ENCODE results near the gene CXCR5.

Gene CXCR5

GRCh38 chr11:118857385-118857784, 26.3 kb upstream of the CXCR5 start:
- H3K9me3 Mint-ChIP-seq = no peaks in the 10 kb centered on the region
- no peaks in the 10 kb centered on the region for H3K36me3 Mint-ChIP-seq
- H3K27ac Mint-ChIP-seq = no peak overlapping the region
- H3K4me1 Mint-ChIP-seq = peaks cover 20% of the 10 kb centered on the region
- no peak overlapping the region for H3K4me3 Mint-ChIP-seq
- H3K27me3 Mint-ChIP-seq = no peaks in the 10 kb centered on the region
- ATAC-seq = no peak

DNA sequence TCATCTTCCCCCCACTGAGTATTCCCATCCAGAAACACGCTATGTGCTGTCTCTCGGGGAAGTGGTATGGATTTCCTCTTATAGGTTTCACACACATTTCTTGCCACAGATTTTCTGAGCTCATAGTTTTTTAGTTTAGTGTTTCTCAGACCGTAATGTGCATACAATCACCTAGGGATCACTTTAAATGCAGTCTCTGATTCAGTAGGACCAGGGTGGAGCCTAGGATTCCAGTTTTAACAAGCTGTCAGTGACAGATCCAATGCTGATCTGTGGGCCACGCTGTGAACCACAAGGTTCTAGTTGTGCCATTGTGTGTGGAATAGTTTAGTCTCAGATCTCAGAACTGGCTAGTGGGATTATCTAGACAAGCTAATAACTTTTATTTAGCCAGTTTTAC, 23.7 kb upstream of the CXCR5 start:
- no peaks in the 10 kb centered on the region for H3K36me3 Mint-ChIP-seq
- H3K27me3 Mint-ChIP-seq = no peaks in the 10 kb centered on the region
- ATAC-seq = no peak
- no peaks in the 10 kb centered on the region for H3K9me3 Mint-ChIP-seq
- no peak overlapping the region for H3K4me3 Mint-ChIP-seq
- H3K4me1 Mint-ChIP-seq = peaks cover 18% of the 10 kb centered on the region
- H3K27ac Mint-ChIP-seq = peak overlapping the region; percentile 79

GRCh38 chr11:118868659-118869058, 15.0 kb upstream of the CXCR5 start:
- ATAC-seq = no peak
- H3K4me1 Mint-ChIP-seq = peaks cover 45% of the 10 kb centered on the region
- H3K27me3 Mint-ChIP-seq = no peaks in the 10 kb centered on the region
- H3K4me3 Mint-ChIP-seq = no peak overlapping the region
- no peaks in the 10 kb centered on the region for H3K9me3 Mint-ChIP-seq
- peak overlapping the region; percentile 58 for H3K27ac Mint-ChIP-seq
- no peaks in the 10 kb centered on the region for H3K36me3 Mint-ChIP-seq

GRCh38 chr11:118870396-118871343, 13.0 kb upstream of the CXCR5 start:
- peak overlapping the region; percentile 84 for H3K27ac Mint-ChIP-seq
- H3K27me3 Mint-ChIP-seq = no peaks in the 10 kb centered on the region
- no peaks in the 10 kb centered on the region for H3K9me3 Mint-ChIP-seq
- H3K4me1 Mint-ChIP-seq = peaks cover 63% of the 10 kb centered on the region
- peak overlapping the region; percentile 76 for H3K4me3 Mint-ChIP-seq
- no peaks in the 10 kb centered on the region for H3K36me3 Mint-ChIP-seq
- ATAC-seq = peak; percentile 87

GRCh38 chr11:118872403-118872821, 11.3 kb upstream of the CXCR5 start:
- no peaks in the 10 kb centered on the region for H3K9me3 Mint-ChIP-seq
- H3K4me3 Mint-ChIP-seq = peak overlapping the region; percentile 48
- peaks cover 73% of the 10 kb centered on the region for H3K4me1 Mint-ChIP-seq
- no peaks in the 10 kb centered on the region for H3K27me3 Mint-ChIP-seq
- peak overlapping the region; percentile 65 for H3K27ac Mint-ChIP-seq
- peak; percentile 51 for ATAC-seq
- H3K36me3 Mint-ChIP-seq = no peaks in the 10 kb centered on the region

DNA sequence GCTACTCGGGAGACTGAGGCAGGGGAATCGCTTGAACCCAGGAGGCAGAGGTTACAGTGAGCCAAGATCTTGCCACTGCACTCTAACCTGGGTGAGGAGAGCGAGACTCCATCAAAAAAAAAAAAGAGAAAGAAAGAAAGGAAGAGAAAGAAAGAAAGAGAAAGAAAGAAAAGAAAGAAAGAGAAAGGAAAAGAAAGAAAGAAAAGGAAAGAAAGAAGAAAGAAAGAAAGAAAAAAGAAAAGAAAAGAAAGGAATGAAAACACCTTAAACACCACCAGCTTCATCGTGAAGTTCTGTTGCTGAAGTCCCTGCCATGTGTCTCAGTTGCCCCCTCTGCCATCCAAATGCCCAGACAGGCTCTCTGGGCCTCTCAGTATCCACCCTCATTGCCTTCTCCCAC, 9.9 kb upstream of the CXCR5 start:
- Mint-ChIP-seq H3K36me3 (no peaks in the 10 kb centered on the region), H3K4me3 (no peak overlapping the region), H3K4me1 (peaks cover 69% of the 10 kb centered on the region), H3K9me3 (no peaks in the 10 kb centered on the region), H3K27me3 (no peaks in the 10 kb centered on the region), H3K27ac (peak overlapping the region; percentile 72)
- ATAC-seq = no peak

DNA sequence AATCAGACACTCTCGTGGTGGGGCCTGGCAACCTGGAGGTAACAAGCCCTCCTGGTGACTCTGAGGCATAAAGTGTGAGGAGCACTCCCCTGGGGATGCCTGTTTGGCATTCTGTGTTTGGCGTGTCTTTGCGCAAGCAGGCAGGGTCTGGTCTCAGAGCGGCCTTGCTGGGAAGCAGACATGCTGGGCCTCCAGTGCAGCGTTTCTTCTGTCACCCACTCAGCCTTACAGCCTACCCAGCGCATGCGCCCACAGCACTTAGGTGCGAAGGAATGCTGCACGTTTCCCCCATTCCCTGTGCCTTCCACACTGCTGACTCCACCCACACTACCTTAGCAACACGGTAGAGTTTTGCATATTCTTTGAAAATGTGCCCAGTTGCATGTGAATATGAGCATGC, 7.4 kb upstream of the CXCR5 start:
- Mint-ChIP-seq H3K27ac (peak overlapping the region; percentile 78), H3K36me3 (no peaks in the 10 kb centered on the region), H3K9me3 (no peaks in the 10 kb centered on the region), H3K4me1 (peaks cover 56% of the 10 kb centered on the region), H3K27me3 (no peaks in the 10 kb centered on the region), H3K4me3 (peak overlapping the region; percentile 66)
- ATAC-seq = no peak

DNA sequence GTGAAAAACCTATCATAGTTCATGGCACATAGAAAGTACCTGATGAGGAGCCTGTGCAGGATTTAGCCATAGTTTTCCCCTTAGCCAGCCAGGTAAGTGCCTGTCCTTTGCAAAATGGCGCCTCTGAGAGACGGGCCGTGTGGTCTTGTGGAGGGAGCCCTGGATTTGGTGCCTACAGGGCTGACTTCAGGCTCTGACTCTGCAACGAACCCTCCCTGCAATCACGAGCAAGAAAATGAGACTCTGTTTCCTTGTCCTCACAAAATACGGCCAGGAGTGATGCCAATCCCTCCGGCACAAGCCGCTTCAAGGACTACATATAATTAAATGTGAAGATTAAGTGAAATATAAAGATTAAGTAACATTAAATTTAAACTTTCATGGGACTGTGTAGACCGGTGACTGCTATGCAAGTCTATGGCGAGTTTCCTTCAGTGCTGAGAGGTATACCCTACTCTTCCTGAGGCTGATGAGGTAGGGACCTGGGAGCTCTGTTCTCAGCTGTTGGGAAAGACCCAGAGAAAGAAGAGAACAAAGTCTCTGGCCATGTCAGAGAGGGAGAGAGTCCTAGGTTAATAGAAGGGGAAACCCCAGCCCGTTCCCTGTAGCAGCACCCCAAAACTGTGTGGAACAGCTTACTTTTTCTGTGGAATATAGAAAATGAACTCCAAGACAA, 6.1 kb upstream of the CXCR5 start:
- Mint-ChIP-seq H3K27me3 (no peaks in the 10 kb centered on the region), H3K36me3 (no peaks in the 10 kb centered on the region), H3K9me3 (no peaks in the 10 kb centered on the region), H3K4me1 (peaks cover 59% of the 10 kb centered on the region), H3K27ac (peak overlapping the region; percentile 78), H3K4me3 (no peak overlapping the region)
- no peak for ATAC-seq

GRCh38 chr11:118878163-118878563, 5.5 kb upstream of the CXCR5 start:
- H3K4me3 Mint-ChIP-seq = no peak overlapping the region
- H3K4me1 Mint-ChIP-seq = peaks cover 59% of the 10 kb centered on the region
- no peaks in the 10 kb centered on the region for H3K36me3 Mint-ChIP-seq
- H3K27me3 Mint-ChIP-seq = no peaks in the 10 kb centered on the region
- no peaks in the 10 kb centered on the region for H3K9me3 Mint-ChIP-seq
- no peak for ATAC-seq
- peak overlapping the region; percentile 16 for H3K27ac Mint-ChIP-seq

DNA sequence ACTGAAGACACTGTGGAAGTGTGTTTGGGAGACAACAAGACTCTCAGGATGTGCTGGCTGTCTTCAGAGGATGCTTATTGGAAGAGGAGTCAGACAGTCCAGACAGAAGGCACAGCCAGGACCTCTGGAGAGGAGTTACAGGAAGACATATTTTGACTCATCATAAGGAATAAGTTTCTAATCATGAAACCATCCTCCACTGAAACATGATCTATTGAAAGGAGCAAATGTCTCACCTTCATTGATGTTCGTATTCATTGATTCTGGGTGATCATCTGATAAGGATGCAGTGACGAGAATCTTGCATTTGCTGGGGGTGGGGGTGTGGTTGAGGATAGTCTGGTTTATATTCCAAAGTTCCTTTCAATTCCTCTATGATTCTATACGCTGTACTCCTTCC, 2.5 kb upstream of the CXCR5 start:
- H3K27ac Mint-ChIP-seq = peak overlapping the region; percentile 12
- no peaks in the 10 kb centered on the region for H3K9me3 Mint-ChIP-seq
- peaks cover 24% of the 10 kb centered on the region for H3K36me3 Mint-ChIP-seq
- no peak overlapping the region for H3K4me3 Mint-ChIP-seq
- no peak for ATAC-seq
- peaks cover 44% of the 10 kb centered on the region for H3K4me1 Mint-ChIP-seq
- H3K27me3 Mint-ChIP-seq = no peaks in the 10 kb centered on the region

DNA sequence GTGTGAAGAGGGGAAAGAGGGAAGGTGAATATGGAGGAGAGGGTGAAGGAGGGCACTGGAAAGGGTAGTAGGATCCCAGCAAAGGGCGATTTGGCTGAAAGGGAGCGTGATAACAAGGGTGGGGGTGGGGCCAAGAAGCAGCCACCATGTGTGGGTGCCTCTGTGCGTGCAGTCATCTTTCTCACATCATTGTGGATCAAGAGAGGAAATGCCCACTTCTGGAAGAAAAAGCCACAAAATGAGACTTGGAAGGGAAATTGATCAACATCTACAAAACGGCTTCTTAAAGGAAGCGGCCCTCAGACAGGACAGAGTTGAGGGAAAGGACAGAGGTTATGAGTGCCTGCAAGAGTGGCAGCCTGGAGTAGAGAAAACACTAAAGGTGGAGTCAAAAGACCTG, 1.2 kb upstream of the CXCR5 start:
- Mint-ChIP-seq H3K9me3 (no peaks in the 10 kb centered on the region), H3K4me3 (peak overlapping the region; percentile 3), H3K4me1 (peaks cover 45% of the 10 kb centered on the region), H3K27me3 (no peaks in the 10 kb centered on the region), H3K27ac (peak overlapping the region; percentile 95), H3K36me3 (peaks cover 33% of the 10 kb centered on the region)
- ATAC-seq = no peak

GRCh38 chr11:118883004-118883367, 706 bp upstream of the CXCR5 start:
- peaks cover 50% of the 10 kb centered on the region for H3K4me1 Mint-ChIP-seq
- H3K36me3 Mint-ChIP-seq = peaks cover 38% of the 10 kb centered on the region
- H3K27ac Mint-ChIP-seq = peak overlapping the region; percentile 95
- H3K9me3 Mint-ChIP-seq = no peaks in the 10 kb centered on the region
- ATAC-seq = no peak
- H3K27me3 Mint-ChIP-seq = no peaks in the 10 kb centered on the region
- H3K4me3 Mint-ChIP-seq = peak overlapping the region; percentile 85

- Mint-ChIP-seq H3K4me3 (peak overlapping the region; percentile 85), H3K27me3 (no peaks in the 10 kb centered on the region), H3K9me3 (no peaks in the 10 kb centered on the region), H3K36me3 (peaks cover 56% of the 10 kb centered on the region), H3K4me1 (peaks cover 69% of the 10 kb centered on the region), H3K27ac (peak overlapping the region; percentile 95)
- ATAC-seq = no peak
These were observed 1.2 kb downstream of the CXCR5 start for GRCh38 chr11:118884875-118885274.

- H3K9me3 Mint-ChIP-seq = no peaks in the 10 kb centered on the region
- H3K4me1 Mint-ChIP-seq = peaks cover 73% of the 10 kb centered on the region
- H3K27me3 Mint-ChIP-seq = no peaks in the 10 kb centered on the region
- peak overlapping the region; percentile 85 for H3K4me3 Mint-ChIP-seq
- H3K36me3 Mint-ChIP-seq = peaks cover 61% of the 10 kb centered on the region
- no peak for ATAC-seq
- H3K27ac Mint-ChIP-seq = peak overlapping the region; percentile 95
These were observed 1.6 kb downstream of the CXCR5 start for GRCh38 chr11:118885319-118885718.

DNA sequence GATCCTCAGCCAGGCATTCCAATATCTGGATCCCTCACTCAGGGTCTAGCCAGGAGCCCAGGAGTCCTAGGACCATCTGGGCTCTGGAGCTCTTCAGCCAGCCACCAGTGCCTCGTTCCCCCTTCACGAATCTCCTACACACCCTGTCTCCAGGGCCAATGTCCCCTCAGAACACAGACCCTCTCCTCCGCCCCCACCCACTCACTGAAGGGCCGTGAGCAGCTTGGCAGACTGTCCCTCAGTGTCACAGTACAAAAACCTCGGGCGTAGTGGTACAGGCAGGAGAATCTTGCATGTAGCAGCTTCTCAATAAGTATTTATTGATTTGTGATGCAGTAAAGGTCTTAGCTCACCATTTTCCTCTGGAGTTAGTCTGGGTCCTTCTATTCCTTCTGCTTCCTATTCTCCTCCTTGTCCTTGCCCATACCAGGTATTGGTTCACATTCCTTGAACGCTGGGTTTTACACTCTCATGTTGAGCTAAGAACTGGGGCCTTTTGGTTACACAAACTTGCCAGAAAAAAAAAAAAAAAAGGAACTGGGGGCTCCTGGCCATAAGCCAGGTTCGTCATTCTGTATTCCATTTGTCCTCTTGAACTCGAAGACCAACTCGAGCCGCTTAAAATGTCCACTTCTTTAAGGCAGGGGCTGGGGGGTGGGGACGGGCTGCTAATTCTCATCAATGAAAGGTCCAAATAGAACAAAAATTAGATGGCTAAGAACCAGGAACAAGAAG, 2.3 kb downstream of the CXCR5 start:
- Mint-ChIP-seq H3K9me3 (no peaks in the 10 kb centered on the region), H3K36me3 (peaks cover 68% of the 10 kb centered on the region), H3K4me1 (peaks cover 77% of the 10 kb centered on the region), H3K27ac (peak overlapping the region; percentile 95), H3K27me3 (no peaks in the 10 kb centered on the region), H3K4me3 (peak overlapping the region; percentile 85)
- no peak for ATAC-seq

Data from stimulated activated memory B cell treated with anti-CD40 and anti-IgM and Interleukin-4, amounts not matched to agents 10 μg/mL and 1 μg/mL and 100 μg/mL, for 72 hours (primary cell).